Measurements from ENCODE around the gene SNX20.

Gene SNX20

DNA sequence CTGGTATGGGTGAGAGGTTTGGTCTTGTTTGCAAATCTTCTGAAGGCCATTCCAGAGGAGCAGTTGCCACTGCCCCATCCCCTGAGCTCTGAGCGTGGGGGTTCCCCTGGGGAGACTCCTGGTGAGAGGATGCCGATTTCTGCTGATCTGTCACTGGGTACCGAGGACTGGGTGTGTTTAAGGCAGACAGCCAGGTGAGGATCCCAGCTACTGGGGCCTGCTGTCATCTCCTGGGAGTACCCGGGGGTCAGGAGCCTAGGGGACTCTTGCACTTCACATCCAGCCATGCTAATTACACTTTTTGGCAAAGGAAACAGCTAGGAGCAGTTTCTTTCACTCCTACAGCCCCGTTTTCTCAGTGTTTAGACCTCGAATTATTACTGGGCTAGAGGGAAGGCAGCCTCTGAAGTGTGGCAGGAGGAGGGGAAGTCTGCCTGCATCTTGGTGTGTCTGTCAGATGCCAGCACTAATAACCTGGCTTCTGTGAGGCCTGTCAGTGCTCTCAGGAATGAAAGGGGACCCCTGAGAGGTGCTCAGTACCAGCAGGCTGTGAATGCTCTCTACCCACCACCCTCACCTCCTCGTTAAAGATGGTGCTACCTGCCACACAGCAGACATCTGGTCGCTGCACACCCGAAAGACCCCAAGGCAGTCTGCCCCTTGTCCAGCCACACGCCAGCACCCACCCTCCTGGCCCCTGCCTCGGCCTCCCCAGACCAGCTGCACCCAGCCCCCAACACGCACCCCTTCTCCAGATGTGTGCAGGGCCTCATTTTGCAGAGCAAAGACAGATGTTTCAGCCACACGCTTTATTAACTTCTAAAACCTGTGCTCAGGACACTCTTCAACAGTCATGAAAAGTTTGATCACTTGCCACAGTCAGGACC is 43.2 kb downstream of the SNX20 start:
- H3K4me3 ChIP-seq, result no peak overlapping the region

DNA sequence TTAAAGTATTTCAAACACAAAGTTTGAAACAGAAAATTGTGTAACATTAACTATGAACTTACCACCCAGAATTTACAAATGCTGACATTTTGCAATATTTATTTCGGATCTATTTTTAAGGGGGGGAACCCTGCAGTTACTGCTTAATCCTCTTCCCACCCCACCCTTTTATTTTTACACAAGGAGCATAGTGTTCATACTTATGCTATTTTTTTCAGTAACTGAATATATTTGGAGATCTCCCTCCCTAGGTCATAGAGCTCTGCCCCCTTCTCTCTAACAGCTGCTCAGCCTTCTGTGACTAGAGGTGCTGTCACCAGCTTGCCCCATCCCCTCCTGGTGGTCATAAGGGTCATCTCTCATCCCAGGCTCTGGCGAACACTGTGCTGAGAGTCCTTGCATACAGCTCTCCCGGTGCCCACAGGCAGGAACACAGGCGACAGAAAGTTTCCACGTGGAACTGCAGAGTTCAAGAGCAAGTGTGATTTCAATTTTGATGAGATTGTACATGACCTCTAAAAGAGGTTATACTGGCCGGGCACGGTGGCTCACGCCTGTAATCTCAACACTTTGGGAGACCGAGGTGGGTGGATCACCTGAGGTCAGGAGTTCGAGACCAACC is 44.2 kb downstream of the SNX20 start:
- Histone ChIP-seq H3K4me2 (no peak overlapping the region), H3K36me3 (no peaks in the 10 kb centered on the region), H3K4me3 (no peak overlapping the region), H3K4me1 (peaks cover 28% of the 10 kb centered on the region), H3K9ac (no peak overlapping the region), H4K20me1 (no peaks in the 10 kb centered on the region), H3K9me3 (no peaks in the 10 kb centered on the region), H3K27me3 (no peaks in the 10 kb centered on the region), H3K27ac (no peak overlapping the region)
- TF ChIP-seq Cebpa-rat (IDR thresholded peaks at IDR 0.05), result no peak

More for the DNA sequence above, 43.2 kb downstream of the SNX20 start:
- Histone ChIP-seq H3K36me3 (no peaks in the 10 kb centered on the region), H3K27me3 (no peaks in the 10 kb centered on the region), H3K9me3 (no peaks in the 10 kb centered on the region), H3K4me1 (peaks cover 28% of the 10 kb centered on the region), H4K20me1 (no peaks in the 10 kb centered on the region), H3K27ac (no peak overlapping the region), H3K9ac (no peak overlapping the region), H3K4me2 (no peak overlapping the region)
- TF ChIP-seq Cebpa-rat (IDR thresholded peaks at IDR 0.05), result no peak

DNA sequence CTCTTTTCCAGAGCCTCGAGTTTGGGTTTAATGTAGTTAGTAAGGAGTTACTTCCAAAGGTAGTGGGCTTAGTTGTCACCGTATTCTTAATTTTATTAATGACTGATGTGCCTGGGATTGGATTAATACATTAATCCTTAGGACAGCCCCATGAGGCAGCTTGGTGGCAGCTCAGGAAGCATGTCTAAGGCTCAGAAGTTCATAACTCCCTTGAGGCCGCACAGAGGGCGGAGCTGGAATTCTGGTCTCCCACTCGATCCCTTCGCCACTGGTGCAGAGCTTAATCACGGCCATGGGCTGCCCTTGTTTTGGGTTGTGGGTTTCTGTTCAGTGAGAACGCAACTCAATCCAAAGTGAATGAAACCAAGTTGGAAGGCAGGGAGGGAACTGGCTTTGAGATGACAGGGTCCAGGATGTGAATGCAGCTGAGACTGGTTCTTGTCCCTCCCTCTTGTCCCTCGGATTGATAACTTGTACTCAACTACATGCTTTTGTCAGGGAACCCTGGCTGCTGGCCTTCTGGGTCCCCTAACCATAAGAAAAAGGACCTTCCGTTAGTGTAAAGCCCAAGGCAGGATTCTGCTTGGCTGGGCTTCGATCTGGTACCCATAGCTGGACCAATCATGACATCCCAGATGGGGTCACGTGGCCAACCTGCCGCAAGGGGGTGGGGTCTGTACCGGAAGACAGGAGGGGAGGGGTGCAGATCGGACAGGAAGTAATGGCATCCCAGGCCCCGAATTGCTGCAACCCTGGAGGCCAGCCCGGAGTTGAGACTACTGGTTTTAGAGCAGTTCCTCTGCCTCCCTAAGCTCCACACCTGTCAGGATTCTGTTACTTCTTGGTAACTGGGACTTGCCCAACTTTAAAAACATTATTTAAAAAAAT is 45.4 kb downstream of the SNX20 start:
- Histone ChIP-seq H4K20me1 (no peaks in the 10 kb centered on the region), H3K4me1 (peaks cover 28% of the 10 kb centered on the region), H3K4me2 (peak overlapping the region; percentile 18), H3K27ac (no peak overlapping the region), H3K36me3 (no peaks in the 10 kb centered on the region), H3K27me3 (no peaks in the 10 kb centered on the region), H3K4me3 (no peak overlapping the region), H3K9ac (no peak overlapping the region), H3K9me3 (no peaks in the 10 kb centered on the region)
- no peak for TF ChIP-seq Cebpa-rat (IDR thresholded peaks at IDR 0.05)

DNA sequence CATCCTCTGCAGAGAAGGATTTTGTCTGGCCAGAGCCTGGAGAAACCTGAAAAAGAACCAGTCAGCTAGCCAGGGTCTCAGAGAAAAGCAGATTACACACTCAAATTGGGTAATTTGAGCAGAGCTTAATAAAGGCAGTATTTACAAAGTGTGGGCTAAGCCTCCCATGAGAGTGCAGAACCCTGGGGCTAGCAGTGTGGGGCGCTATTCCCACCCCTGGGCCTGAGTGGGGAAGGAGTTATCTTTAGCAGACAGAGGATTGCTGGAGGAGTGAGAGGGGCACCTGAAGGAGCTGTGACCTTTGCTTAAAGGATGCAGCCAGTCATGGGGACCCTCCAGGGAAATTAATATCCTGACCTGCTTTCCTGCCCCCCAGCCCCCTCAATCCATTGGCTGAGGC is 46.2 kb downstream of the SNX20 start:
- Histone ChIP-seq H3K36me3 (no peaks in the 10 kb centered on the region), H3K4me2 (peak overlapping the region; percentile 18), H3K4me3 (no peak overlapping the region), H3K27ac (no peak overlapping the region), H3K4me1 (peaks cover 28% of the 10 kb centered on the region), H4K20me1 (no peaks in the 10 kb centered on the region), H3K9me3 (no peaks in the 10 kb centered on the region), H3K9ac (no peak overlapping the region), H3K27me3 (no peaks in the 10 kb centered on the region)
- TF ChIP-seq Cebpa-rat (IDR thresholded peaks at IDR 0.05), result no peak

DNA sequence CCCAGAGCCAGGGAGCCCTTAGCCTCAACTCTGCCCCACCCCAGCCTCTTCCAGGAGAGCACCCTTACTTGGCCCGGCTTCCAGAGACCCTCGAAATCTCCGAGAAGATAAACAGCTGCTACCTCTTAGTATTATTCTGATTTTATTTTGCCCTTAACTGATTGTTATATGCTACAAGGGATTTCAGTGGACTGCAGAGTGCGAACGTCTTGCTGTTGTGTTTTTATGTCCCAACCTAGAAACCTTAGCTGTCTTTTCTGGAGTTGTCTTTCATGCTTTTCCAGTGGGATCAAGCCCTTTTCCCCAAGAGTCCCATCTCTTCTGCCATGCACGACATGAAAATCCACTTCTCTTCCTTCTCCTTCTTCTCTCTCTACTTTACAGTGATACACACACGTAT is 47.0 kb downstream of the SNX20 start:
- Histone ChIP-seq H3K27ac (no peak overlapping the region), H3K9ac (no peak overlapping the region), H3K36me3 (no peaks in the 10 kb centered on the region), H3K4me2 (no peak overlapping the region), H3K9me3 (no peaks in the 10 kb centered on the region), H3K27me3 (no peaks in the 10 kb centered on the region), H3K4me1 (peaks cover 23% of the 10 kb centered on the region), H3K4me3 (no peak overlapping the region), H4K20me1 (no peaks in the 10 kb centered on the region)
- no peak for TF ChIP-seq Cebpa-rat (IDR thresholded peaks at IDR 0.05)

DNA sequence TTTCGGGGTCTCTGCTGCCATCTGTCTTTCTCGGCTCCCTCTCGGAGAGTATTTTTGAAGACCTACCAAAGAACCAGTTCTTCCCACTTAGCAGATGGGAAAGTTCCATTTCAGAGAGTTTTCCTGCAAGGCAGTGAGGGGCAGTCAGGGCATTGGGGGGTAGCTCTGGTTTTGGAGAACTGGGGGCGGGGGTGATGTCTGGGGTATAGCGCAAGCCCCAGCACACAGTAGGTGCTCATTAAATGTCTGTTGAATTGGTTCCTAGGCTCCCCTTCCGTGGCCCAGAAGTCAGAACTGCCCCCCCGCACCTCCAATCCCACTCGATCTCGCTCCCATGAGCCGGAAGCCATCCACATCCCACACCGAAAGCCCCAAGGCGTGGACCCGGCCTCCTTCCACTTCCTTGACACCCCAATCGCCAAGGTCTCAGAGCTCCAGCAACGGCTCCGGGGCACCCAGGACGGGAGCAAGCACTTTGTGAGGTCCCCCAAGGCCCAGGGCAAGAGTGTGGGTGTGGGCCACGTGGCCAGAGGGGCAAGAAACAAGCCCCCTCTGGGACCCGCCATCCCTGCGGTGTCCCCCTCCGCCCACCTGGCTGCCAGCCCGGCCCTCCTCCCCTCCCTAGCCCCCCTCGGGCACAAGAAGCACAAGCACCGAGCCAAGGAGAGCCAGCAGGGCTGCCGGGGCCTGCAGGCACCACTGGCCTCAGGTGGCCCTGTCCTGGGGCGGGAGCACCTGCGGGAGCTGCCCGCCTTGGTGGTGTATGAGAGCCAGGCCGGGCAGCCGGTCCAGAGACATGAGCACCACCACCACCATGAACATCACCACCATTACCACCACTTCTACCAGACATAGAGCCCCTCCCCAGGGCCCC is 47.9 kb downstream of the SNX20 start:
- no peaks in the 10 kb centered on the region for H3K36me3 ChIP-seq

DNA sequence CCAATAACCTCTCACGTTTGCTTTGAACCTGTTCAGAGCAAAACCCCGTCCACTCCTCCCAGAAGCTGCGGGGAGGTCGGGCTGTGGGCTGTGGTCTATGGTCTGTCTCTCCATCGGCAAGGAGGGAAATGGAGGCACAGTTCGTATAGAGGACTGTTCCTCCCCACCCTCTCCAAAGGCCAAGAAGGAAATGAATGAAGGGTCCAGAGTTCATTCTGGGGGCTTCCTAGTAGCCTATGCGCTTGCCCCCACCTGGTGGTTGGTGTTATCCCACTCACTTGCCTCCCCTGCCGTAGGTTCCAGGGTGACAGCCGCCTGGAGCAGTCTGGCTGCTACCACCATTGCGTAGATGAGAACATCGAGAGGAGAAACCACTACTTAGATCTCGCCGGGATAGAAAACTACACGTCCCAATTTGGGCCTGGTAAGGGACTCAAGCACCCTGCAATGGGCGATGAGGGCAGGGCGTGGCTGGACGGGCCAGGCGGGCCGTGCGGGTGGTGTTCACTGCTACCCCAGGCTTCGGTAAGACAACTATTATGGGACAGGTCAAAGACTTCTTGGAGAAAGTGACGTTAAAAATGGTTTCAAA is 49.0 kb downstream of the SNX20 start:
- H3K36me3 ChIP-seq, result no peaks in the 10 kb centered on the region
- TF ChIP-seq Cebpa-rat (IDR thresholded peaks at IDR 0.05), result no peak
- H3K9me3 ChIP-seq, result no peaks in the 10 kb centered on the region
- H3K27ac ChIP-seq, result no peak overlapping the region
- H3K9ac ChIP-seq, result no peak overlapping the region
- H3K4me3 ChIP-seq, result no peak overlapping the region
- no peaks in the 10 kb centered on the region for H3K27me3 ChIP-seq
- H4K20me1 ChIP-seq, result no peaks in the 10 kb centered on the region
- peaks cover 21% of the 10 kb centered on the region for H3K4me1 ChIP-seq
- no peak overlapping the region for H3K4me2 ChIP-seq

More for the DNA sequence above, 47.9 kb downstream of the SNX20 start:
- no peak overlapping the region for H3K4me2 ChIP-seq
- no peak overlapping the region for H3K27ac ChIP-seq
- H3K4me3 ChIP-seq, result no peak overlapping the region
- no peak for TF ChIP-seq Cebpa-rat (IDR thresholded peaks at IDR 0.05)
- H4K20me1 ChIP-seq, result no peaks in the 10 kb centered on the region
- H3K27me3 ChIP-seq, result no peaks in the 10 kb centered on the region
- H3K9me3 ChIP-seq, result no peaks in the 10 kb centered on the region
- H3K9ac ChIP-seq, result no peak overlapping the region
- peaks cover 17% of the 10 kb centered on the region for H3K4me1 ChIP-seq

DNA sequence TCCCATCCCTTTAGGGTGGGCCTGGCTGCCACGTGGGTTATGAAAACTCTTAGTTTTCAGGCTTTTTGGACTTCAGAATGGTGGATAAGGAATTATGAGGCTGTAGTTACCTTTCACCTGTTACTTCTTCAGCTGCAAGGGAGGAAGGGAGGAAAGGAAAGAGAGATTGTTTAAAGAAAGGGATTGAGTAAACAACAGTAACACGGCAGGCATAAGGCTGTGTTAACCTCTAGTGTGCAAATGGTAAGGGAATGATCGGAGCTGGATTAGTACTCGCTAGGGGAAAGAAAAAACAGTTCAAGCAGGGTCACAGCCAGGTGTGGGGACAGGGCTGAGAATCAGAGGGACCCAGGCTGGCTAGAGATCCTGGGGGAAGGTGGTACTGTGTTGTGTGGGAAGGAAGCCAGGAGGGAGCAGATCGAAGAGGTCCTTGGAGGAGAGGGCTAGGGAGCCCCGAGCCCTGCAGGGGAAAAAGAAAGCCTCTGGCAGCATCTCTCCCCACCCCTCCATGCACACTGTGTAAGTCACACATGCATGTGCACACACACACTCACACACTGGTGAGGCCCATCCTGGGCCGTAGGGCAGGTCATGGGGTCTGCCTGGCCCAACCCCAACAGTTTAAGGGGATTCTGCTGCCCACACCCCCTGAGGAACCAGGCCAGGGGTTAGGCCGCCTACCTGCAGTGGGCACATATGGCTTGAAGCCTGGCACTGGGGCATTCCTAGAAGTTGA is 49.7 kb downstream of the SNX20 start:
- no peaks in the 10 kb centered on the region for H4K20me1 ChIP-seq
- H3K4me3 ChIP-seq, result no peak overlapping the region
- H3K4me1 ChIP-seq, result peaks cover 28% of the 10 kb centered on the region
- no peak for TF ChIP-seq Cebpa-rat (IDR thresholded peaks at IDR 0.05)
- no peak overlapping the region for H3K27ac ChIP-seq
- no peak overlapping the region for H3K9ac ChIP-seq
- no peaks in the 10 kb centered on the region for H3K36me3 ChIP-seq
- H3K4me2 ChIP-seq, result no peak overlapping the region
- no peaks in the 10 kb centered on the region for H3K9me3 ChIP-seq
- H3K27me3 ChIP-seq, result no peaks in the 10 kb centered on the region
